Measurements from ENCODE around the gene TMEM120A. TPM values are rescaled to one million over a fixed set of nuclear protein-coding genes. Genes with fewer than 3 reads are reported as not detected.

TMEM120A gene
- total and polyA plus RNA-seq, 12 donors = 132 to 220 (median 152) TPM

DNA sequence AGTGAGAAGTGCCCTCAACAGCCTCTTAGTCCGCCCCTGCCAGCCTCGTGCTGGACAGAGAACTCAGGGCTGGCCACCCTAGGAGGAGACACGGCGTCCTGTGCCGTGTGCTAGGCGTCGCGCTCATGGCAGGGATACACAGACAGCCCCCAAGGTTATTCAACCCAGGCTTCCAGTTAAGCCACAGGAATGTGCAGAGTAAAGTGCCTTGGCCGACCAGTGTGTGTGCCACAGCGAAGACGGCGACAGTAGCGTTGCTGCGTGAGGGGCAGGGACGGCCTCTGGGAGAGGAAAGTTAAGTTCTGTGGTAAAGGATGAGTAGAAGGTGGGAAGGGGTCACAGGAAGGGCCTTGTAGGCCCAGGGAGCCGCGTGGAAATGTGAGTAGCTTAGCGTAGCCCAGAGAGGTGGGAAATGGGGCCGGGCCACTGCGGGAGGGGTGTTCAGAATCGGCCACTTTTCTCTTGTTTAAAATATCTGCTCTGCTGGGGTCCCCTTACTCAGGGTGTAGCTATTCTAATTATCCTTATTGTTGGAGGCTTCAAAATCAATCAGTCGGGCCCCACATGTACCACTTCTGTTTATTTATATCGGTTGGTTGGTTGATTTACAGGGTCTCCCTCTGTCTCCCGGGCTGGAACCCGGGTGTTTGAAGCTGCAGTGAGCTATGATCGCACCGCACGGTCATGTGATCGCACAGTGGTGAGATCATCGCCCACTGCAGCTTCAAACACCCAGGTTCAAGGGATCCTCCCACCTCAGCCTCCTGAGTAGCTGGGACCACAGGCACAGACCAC, 24.5 kb downstream of the TMEM120A start:
- H3K27me3 ChIP-seq = no peaks in the 10 kb centered on the region
- no peaks in the 10 kb centered on the region for H3K9me3 ChIP-seq
- intact Hi-C loops (cut with DNase I) = loop anchor here in 2 of 10 donors (1.0 to 5.0 kb wide), 3 partner anchors 20 to 53 kb away; partner anchors contain the start of gene POR (in 2 of the 2)
- TF ChIP-seq, protein P1, sequence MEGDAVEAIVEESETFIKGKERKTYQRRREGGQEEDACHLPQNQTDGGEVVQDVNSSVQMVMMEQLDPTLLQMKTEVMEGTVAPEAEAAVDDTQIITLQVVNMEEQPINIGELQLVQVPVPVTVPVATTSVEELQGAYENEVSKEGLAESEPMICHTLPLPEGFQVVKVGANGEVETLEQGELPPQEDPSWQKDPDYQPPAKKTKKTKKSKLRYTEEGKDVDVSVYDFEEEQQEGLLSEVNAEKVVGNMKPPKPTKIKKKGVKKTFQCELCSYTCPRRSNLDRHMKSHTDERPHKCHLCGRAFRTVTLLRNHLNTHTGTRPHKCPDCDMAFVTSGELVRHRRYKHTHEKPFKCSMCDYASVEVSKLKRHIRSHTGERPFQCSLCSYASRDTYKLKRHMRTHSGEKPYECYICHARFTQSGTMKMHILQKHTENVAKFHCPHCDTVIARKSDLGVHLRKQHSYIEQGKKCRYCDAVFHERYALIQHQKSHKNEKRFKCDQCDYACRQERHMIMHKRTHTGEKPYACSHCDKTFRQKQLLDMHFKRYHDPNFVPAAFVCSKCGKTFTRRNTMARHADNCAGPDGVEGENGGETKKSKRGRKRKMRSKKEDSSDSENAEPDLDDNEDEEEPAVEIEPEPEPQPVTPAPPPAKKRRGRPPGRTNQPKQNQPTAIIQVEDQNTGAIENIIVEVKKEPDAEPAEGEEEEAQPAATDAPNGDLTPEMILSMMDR (IDR thresholded peaks at IDR 0.05) = no peak
- 93 to 95% methylated on average over 30 of the region's 30 CpGs for WGBS, 2 donors
- peak overlapping the region in 9 of 10 donors; percentile 70 to 95 (median 82) for H3K27ac ChIP-seq
- ATAC-seq (no peak), DNase-seq (peak in 1 of 2 donors; percentile 7)
- H3K4me1 ChIP-seq = peaks cover 16 to 83% (median 67%) of the 10 kb centered on the region in 9 donors
- H3K4me3 ChIP-seq = no peak overlapping the region
- peaks cover 0 to 36% (median 10%) of the 10 kb centered on the region in 9 donors for H3K36me3 ChIP-seq

GRCh38 chr7:75969182-75969581, 25.2 kb downstream of the TMEM120A start:
- ATAC-seq = peak in 6 of 8 donors; percentile 8 to 36 (median 22)
- H3K36me3 ChIP-seq = peaks cover 0 to 29% (median 10%) of the 10 kb centered on the region in 9 donors
- TF ChIP-seq, protein P1 (IDR thresholded peaks at IDR 0.05) = no peak
- DNase-seq = peak in 1 of 2 donors; percentile 33
- WGBS, 2 donors = 58 to 61% methylated on average over 13 of the region's 13 CpGs
- peaks cover 16 to 86% (median 69%) of the 10 kb centered on the region in 9 donors for H3K4me1 ChIP-seq
- H3K27ac ChIP-seq = peak overlapping the region; percentile 70 to 95 (median 82)
- intact Hi-C loops (cut with DNase I) = loop anchor here in 2 of 10 donors (5.0 kb wide), 2 partner anchors 43 to 52 kb away; partner anchors contain the start of gene POR (in 2 of the 2)
- H3K4me3 ChIP-seq = peak overlapping the region in 2 of 10 donors; percentile 22 to 29
- no peaks in the 10 kb centered on the region for H3K27me3 ChIP-seq
- H3K9me3 ChIP-seq = no peaks in the 10 kb centered on the region

GRCh38 chr7:75968561-75969001, 25.8 kb downstream of the TMEM120A start:
- Histone ChIP-seq H3K4me1 (peaks cover 16 to 92% (median 71%) of the 10 kb centered on the region in 9 donors), H3K27me3 (no peaks in the 10 kb centered on the region), H3K9me3 (no peaks in the 10 kb centered on the region), H3K4me3 (peak overlapping the region in 5 of 10 donors; percentile 10 to 30 (median 22)), H3K27ac (peak overlapping the region; percentile 70 to 95 (median 82)), H3K36me3 (peaks cover 0 to 23% (median 5%) of the 10 kb centered on the region in 9 donors)
- TF ChIP-seq, protein P1 (IDR thresholded peaks at IDR 0.05) = no peak
- intact Hi-C loops (cut with DNase I) = loop anchor here in 2 of 10 donors (5.0 kb wide), 2 partner anchors 44 to 51 kb away; partner anchors contain the start of gene POR (in 2 of the 2)
- 60 to 84% methylated on average over 12 of the region's 12 CpGs for WGBS, 2 donors
- peak in 1 of 2 donors; percentile 32 for DNase-seq
- ATAC-seq = peak in 7 of 8 donors; percentile 3 to 40 (median 14)

GRCh38 chr7:75968012-75968411, 26.4 kb downstream of the TMEM120A start:
- Histone ChIP-seq H3K4me3 (peak overlapping the region in 5 of 10 donors; percentile 19 to 30 (median 26)), H3K9me3 (no peaks in the 10 kb centered on the region), H3K27ac (peak overlapping the region; percentile 70 to 95 (median 82)), H3K27me3 (no peaks in the 10 kb centered on the region), H3K4me1 (peaks cover 22 to 97% (median 77%) of the 10 kb centered on the region in 9 donors), H3K36me3 (peaks cover 0 to 18% (median 0%) of the 10 kb centered on the region in 9 donors)
- intact Hi-C loops (cut with DNase I) = loop anchor here in 2 of 10 donors (5.0 kb wide), 2 partner anchors 44 to 51 kb away; partner anchors contain the start of gene POR (in 2 of the 2)
- TF ChIP-seq, protein P1 (IDR thresholded peaks at IDR 0.05) = no peak
- 47 to 58% methylated on average over 10 of the region's 10 CpGs for WGBS, 2 donors
- ATAC-seq = no peak
- no peak for DNase-seq

Measured in heart right ventricle (tissue), 16 donors.